HG02610 (cell line): ENCODE results near the gene SLC7A4.
A peak's percentile ranks its signal among the peaks of the same experiment; 100 is the strongest.
"Not testable (repeated sequence)": the region's sequence is repeated elsewhere in the genome, so short reads cannot be mapped to it uniquely, and the experiment has no call there.

ENCODE experiments used
- ATAC-seq: cut with Tn5 transposase; IDR thresholded peaks from one replicate; pipeline ENCODE4 v1.9.1; 2021; ENCODE audit warnings: mild to moderate bottlenecking, moderate library complexity; ENCODE audit not compliant: unreplicated experiment

The SLC7A4 gene

DNA sequence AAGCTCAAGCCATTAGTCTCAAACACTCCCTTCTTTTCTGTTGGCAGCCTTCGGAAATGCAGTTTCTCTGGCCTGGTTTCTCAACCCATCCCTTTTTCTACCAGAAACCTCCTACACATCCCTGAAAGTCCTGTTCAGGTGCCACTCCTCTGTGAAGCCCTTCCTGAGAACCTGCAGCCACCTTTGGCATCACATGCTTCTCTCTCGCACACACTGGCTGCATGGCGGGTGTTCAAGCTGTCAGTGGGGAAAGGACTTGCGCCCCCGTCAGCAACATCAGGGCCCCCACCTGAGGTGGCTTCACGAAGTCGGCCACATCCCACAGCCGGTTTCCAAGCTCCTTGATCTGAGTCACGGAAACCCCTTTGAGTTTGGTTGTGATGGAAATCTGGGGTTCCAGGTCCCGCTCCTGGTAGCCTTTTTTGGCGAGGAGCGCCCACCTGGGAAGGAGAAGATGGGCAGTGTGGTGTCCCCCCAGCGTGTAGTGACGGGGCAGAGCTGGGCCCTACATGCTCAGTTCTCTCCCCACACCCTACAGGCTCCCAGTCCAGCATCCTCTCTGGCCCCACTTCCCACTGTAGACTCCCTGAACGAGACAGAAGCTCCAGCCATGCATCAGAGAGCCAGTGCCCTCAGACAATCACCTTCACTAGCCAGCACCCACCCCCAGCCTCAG is 11.6 kb upstream of the SLC7A4 start:
- ATAC-seq: no peak

- ATAC-seq: no peak
These were observed 10.9 kb upstream of the SLC7A4 start for GRCh38 chr22:21042978-21043859.

- no peak for ATAC-seq
These were observed 9.6 kb upstream of the SLC7A4 start for GRCh38 chr22:21041937-21042336.

GRCh38 chr22:21039158-21039557 is 6.8 kb upstream of the SLC7A4 start:
- ATAC-seq: not testable (repeated sequence)

DNA sequence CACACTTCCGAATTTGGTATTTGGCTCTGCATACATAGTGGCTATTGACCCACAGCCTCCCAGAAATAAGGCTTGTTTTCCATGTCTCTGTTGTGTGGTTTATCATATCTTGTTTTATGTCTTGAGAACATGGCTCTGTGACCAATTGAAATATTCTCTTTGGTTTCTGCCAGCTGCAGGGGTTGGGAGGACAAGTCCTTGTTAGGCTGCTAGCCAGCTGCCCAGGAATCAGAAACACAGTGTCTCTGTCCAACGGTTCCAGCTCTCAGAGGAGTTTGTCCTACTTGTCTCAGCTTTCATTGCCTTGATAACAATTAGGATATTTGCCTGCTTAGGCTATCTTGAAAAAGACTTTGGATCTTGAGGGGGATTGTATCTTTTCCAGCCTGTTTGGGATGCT is 6.0 kb upstream of the SLC7A4 start:
- ATAC-seq: no peak

GRCh38 chr22:21034989-21035388 is 2.6 kb upstream of the SLC7A4 start:
- ATAC-seq: no peak

- peak; percentile 77 for ATAC-seq
These were observed 1.5 kb upstream of the SLC7A4 start for GRCh38 chr22:21033895-21034294.

- no peak for ATAC-seq
These were observed 717 bp upstream of the SLC7A4 start for GRCh38 chr22:21032868-21033688.

DNA sequence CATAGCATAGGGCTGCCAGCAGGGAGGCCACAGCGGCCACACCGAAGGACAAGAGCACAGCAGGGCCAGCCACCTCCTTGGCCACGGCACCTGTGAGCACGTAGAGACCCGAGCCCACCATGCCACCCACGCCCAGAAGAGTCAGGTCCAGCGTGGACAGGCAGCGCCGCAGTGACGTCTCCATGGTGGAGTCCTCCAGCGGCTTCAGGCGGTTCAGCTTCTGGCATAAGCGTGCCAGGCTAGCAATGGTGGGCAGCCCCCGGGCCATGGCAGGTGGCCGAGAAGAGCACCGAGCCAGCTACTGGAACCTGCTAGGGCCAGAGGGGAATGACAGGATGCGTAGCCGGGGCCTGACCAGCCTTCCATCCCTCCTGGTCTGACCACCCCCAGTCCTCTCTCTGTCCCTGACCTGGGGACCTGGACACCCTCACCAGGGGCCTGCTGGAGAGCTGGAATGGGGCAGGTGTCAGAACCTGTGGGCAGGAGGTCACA is 770 bp downstream of the SLC7A4 start:
- ATAC-seq: no peak

GRCh38 chr22:21030621-21031544 is 1.5 kb downstream of the SLC7A4 start:
- no peak for ATAC-seq

- no peak for ATAC-seq
These were observed 2.3 kb downstream of the SLC7A4 start for GRCh38 chr22:21030032-21030431.

DNA sequence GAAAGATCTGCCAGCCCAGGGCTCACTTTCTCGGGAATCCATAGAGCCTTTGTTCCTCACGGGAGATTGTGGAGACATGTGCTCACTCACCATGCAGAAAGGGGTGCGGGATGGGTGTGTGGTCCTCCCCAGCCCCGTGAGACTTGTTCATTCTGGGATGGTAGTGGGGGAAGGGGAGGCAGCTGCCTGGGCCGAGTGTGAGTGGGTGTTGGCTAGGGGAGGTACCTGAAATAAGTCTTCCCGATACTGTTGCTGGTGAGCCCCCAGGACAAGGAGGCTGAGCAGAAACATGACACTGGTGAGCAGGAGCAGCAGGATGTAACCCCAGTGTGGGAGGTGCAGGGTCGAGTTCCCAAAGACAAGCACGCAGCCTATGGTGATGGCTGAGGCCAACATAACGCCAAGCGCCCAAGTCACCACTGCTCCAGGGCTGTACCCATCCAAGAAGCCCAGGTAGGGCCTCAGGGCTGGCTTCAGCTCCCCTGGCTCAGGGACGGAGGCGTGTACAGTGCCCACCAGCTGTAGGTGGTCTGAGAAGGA is 2.8 kb downstream of the SLC7A4 start:
- no peak for ATAC-seq

GRCh38 chr22:21028277-21029251 is 3.8 kb downstream of the SLC7A4 start:
- no peak for ATAC-seq

DNA sequence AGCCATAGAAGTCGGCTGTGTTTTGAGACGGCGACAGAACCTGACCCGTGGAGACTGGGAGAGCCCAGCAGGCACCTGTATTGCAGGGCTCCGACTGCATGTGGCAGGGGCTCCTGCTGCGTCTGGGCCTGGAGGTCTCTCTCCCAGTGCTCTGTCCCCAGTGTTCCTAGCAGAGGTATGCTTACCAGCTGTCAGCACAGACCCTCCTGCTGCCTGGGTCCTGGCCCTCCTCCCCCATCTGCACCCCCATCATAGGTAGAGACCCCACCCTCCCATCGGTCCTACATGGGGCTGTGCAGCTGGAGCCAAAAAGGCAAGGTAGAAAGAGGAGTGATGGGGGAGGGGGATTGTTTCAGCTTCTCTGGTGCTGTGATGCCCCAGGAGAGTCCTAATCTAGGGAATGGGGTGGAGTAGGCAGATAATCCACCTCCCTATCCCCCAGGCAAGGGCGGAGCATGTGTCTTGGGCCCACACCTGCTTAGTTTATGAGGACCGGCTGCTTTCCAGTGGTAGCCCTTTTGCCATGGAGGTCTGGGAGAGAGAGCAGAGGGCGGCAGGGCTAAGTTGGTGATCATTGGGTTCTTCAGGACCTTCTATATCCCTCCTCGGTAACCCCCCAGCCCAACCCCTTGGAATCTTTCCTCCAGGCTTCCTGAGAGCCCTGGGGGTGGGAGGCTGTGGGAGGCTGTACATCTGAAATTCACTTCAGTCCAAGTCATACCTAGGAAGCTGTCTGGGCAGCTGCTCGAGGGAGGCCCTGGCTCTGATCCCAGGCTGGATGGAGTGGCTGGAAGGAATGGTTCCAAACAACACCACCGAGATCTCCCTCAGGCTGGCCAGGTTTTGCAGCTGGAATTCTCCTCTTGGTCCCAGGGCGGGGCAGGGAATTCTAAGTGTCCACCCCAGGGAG is 5.3 kb downstream of the SLC7A4 start:
- ATAC-seq: no peak

DNA sequence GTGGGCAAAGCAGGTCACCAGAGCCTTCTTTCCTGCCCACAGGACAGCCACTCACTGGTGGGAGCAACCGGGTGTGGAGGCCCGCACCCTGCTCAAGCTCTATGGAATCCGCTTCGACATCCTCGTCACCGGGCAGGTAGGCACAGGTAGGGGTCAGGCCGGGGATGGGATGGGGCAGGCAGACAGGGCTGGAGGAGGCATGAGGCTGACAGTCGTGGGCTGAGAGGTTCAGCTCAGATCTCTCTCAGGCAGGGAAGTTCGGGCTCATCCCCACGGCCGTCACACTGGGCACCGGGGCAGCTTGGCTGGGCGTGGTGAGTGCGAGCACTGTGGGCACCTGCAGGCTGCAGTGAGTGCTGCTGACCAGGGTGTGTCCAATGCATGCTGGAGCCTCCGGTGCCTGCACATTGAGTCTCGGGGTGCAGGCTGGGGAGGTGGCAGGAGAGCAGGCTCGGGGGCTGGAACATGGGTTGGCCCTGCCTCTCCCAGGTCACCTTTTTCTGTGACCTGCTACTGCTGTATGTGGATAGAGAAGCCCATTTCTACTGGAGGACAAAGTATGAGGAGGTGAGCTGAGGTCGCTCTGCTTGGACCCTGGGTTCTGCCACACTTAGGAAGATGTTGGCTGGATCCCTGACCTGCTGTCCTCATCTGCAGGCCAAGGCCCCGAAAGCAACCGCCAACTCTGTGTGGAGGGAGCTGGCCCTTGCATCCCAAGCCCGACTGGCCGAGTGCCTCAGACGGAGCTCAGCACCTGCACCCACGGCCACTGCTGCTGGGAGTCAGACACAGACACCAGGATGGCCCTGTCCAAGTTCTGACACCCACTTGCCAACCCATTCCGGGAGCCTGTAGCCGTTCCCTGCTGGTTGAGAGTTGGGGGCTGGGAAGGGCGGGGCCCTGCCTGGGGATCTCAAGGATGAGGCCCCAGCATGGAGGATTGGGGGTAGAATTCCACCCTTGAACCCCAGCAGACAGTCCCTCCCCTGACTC is 6.3 kb downstream of the SLC7A4 start:
- no peak for ATAC-seq

DNA sequence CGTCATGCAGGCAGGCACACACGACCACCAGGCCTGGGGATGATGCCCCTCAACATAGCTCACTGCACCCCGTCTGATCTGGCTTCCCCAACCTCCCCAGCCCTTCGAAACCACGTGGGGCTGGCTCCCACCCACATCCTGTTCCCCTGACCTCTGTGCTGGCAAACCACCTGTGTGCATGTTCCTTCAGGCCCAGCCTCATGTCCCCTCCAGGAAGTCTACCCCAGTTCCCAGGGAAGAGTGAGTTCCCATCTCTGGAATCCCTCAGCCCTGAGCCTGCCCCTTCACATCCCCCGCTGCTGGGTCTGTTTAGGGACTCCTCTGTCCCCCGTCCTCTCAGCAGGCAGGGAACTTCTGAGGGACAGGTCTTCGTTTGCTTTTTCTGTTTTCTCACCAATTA is 7.1 kb downstream of the SLC7A4 start:
- no peak for ATAC-seq
